K562 treated with DMSO at 1 percent for 48 hours (cell line): Measurements from ENCODE around the gene SLC25A43. TPM values are rescaled to one million over a fixed set of nuclear protein-coding genes. Genes with fewer than 3 reads are reported as not detected.

Experiments used
- total RNA-seq: library from RNA; unstranded; fragments of 300-600 nt; gene quantifications from 2 replicates; pipeline ENCODE4 v1.2.3, GENCODE V29; 2022; ENCODE audit warnings: low replicate concordance; ENCODE audit errors: extremely low read depth

Gene SLC25A43
- not detected in 2 replicates for total RNA-seq

GRCh38 chrX:119398974-119399771, at the start of gene SLC25A43:
Gene SLC25A43, plus strand, starts transcription at chrX:119399336. Its CDS starts 68 bp downstream, at chrX:119399404.

GRCh38 chrX:119467842-119468550, 68.9 kb downstream of the SLC25A43 start, which contains the start of gene SLC25A5:
Gene SLC25A5, plus strand, starts transcription at chrX:119468444. Its CDS starts 72 bp downstream, at chrX:119468516.

Other genes with a start within 250 kb of the SLC25A43 start
- gene PGRMC1, start 163.1 kb upstream of the SLC25A43 start, total RNA-seq, result 234 TPM in 1 of 2 replicates, not detected in the other
- gene SLC25A5, start 69.1 kb downstream of the SLC25A43 start, total RNA-seq, result 478 and 2,132 TPM in 2 replicates
- not detected in 2 replicates for gene STEEP1, start 166.1 kb downstream of the SLC25A43 start, total RNA-seq
- not detected in 2 replicates for gene UBE2A, start 175.2 kb downstream of the SLC25A43 start, total RNA-seq
- gene NKRF, start 207.1 kb downstream of the SLC25A43 start, total RNA-seq, result not detected in 2 replicates